GM23338 (cell line): Measurements from ENCODE around the gene CHKB. TPM values are rescaled to one million over a fixed set of nuclear protein-coding genes. Genes with fewer than 3 reads are reported as not detected.

ENCODE experiments used
- ATAC-seq: fragments of 200-7000 bp; cut with Tn5 transposase; 3 replicates; pipeline ENCODE4 v1.9.1; 2020
- DNase-seq: peaks from one replicate; pipeline ENCODE4 v3.0.0-alpha.2; 2015; ENCODE audit warnings: low spot score
- H2AFZ ChIP-seq: fragments of 200-600 bp; sonication (generic); 2 replicates; pipeline ENCODE4 v1.8.0; 2016; ENCODE audit warnings: antibody characterized with exemption, mild to moderate bottlenecking, moderate library complexity
- H3F3A ChIP-seq: fragments of 200-600 bp; sonication (generic); replicated peaks from 2 replicates; pipeline ENCODE4 v1.8.0; 2017; ENCODE audit warnings: antibody characterized with exemption, mixed run types, low read depth
- H3K27ac ChIP-seq: fragments of 200-600 bp; sonication (generic); 2 replicates; pipeline ENCODE4 v1.6.1; 2016; ENCODE audit warnings: low read depth
- H3K27me3 ChIP-seq: fragments of 200-600 bp; sonication (generic); 2 replicates; pipeline ENCODE4 v1.8.0; 2016; ENCODE audit warnings: mild to moderate bottlenecking, mixed run types, moderate library complexity; ENCODE audit not compliant: insufficient read depth
- H3K36me3 ChIP-seq: fragments of 200-600 bp; sonication (generic); 2 replicates; pipeline ENCODE4 v1.8.0; 2016; ENCODE audit warnings: mild to moderate bottlenecking; ENCODE audit not compliant: insufficient read depth
- H3K4me1 ChIP-seq: fragments of 200-600 bp; sonication (generic); 2 replicates; pipeline ENCODE4 v1.8.0; 2016; ENCODE audit warnings: mild to moderate bottlenecking, moderate library complexity; ENCODE audit not compliant: insufficient read depth
- H3K4me2 ChIP-seq: fragments of 200-600 bp; sonication (generic); 2 replicates; pipeline ENCODE4 v1.7.1; 2017; ENCODE audit warnings: mixed run types
- H3K4me3 ChIP-seq: fragments of 200-600 bp; sonication (generic); 2 replicates; pipeline ENCODE4 v1.6.1; 2016; ENCODE audit warnings: mixed run types
- H3K79me2 ChIP-seq: fragments of 200-600 bp; sonication (generic); replicated peaks from 2 replicates; pipeline ENCODE4 v1.8.0; 2017; ENCODE audit warnings: mild to moderate bottlenecking; ENCODE audit not compliant: insufficient read depth
- H3K9me2 ChIP-seq: fragments of 200-600 bp; sonication (generic); 2 replicates; pipeline ENCODE4 v1.8.0; 2017; ENCODE audit not compliant: insufficient read depth
- H4K20me1 ChIP-seq: fragments of 200-600 bp; sonication (generic); replicated peaks from 2 replicates; pipeline ENCODE4 v1.8.0; 2017; ENCODE audit warnings: mild to moderate bottlenecking; ENCODE audit not compliant: insufficient read depth
- H3K27ac Mint-ChIP-seq: 2 replicates; pipeline ENCODE4 v1.8.0; 2020; ENCODE audit warnings: inconsistent platforms, mild to moderate bottlenecking, moderate library complexity, mixed read lengths
- H3K27me3 Mint-ChIP-seq: 3 replicates; pipeline ENCODE4 v1.8.0; 2022; ENCODE audit warnings: low read depth, mild to moderate bottlenecking, moderate library complexity, mixed read lengths, inconsistent platforms; ENCODE audit not compliant: insufficient read depth, poor library complexity
- H3K36me3 Mint-ChIP-seq: 3 replicates; pipeline ENCODE4 v1.8.0; 2021; ENCODE audit warnings: low read depth, mild to moderate bottlenecking, inconsistent platforms, moderate library complexity, mixed read lengths
- H3K4me1 Mint-ChIP-seq: 3 replicates; pipeline ENCODE4 v1.8.0; 2020; ENCODE audit warnings: mild to moderate bottlenecking, inconsistent platforms, mixed read lengths
- H3K4me3 Mint-ChIP-seq: 3 replicates; pipeline ENCODE4 v1.8.0; 2021; ENCODE audit warnings: moderate library complexity, mild to moderate bottlenecking, inconsistent platforms, mixed read lengths
- H3K9me3 Mint-ChIP-seq: 3 replicates; pipeline ENCODE4 v1.8.0; 2020; ENCODE audit warnings: moderate library complexity, mild to moderate bottlenecking, inconsistent platforms, mixed read lengths
- EZH2phosphoT487 ChIP-seq: fragments of 200-600 bp; sonication (generic); IDR thresholded peaks from one replicate; pipeline ENCODE4 v1.8.1; 2018; ENCODE audit warnings: antibody characterized with exemption; ENCODE audit not compliant: unreplicated experiment
- NANOG ChIP-seq: IDR thresholded peaks from 2 replicates; pipeline ENCODE4 v1.6.1; 2016; ENCODE audit warnings: antibody characterized with exemption, borderline replicate concordance
- POLR2AphosphoS5 ChIP-seq: IDR thresholded peaks from 2 replicates; pipeline ENCODE4 v1.6.1; 2016; ENCODE audit warnings: antibody characterized with exemption, low read depth
- STAT1 ChIP-seq: IDR thresholded peaks from one replicate; pipeline ENCODE4 v1.6.1; 2016; ENCODE audit warnings: antibody characterized with exemption; ENCODE audit not compliant: unreplicated experiment
- ZNF331 ChIP-seq: fragments of 250-450 bp; sonication (Bioruptor Pico); IDR thresholded peaks from 2 replicates; pipeline ENCODE4 v1.5.0; 2020; ENCODE audit warnings: low read depth, mild to moderate bottlenecking, moderate library complexity
- polyA plus RNA-seq: library from polyadenylated mRNA; unstranded; fragments of >200 nt; fragmentation: Nextera tagmentation; extraction: Ambion mirVana; gene quantifications from 2 replicates; pipeline ENCODE4 v1.2.1, GENCODE V29; 2016
- total RNA-seq: library from RNA; depleted of rRNA; stranded (reverse); fragments of >200 nt; shearing (Covaris generic); gene quantifications from 2 replicates; pipeline ENCODE4 v1.2.3, GENCODE V29; 2014
- TF ChIP-seq, protein P1 (sequence below), 2 experiments: fragments of 200-600 bp in 1 of 2; sonication (generic) in 1 of 2; conservative IDR thresholded peaks; 2 replicates each; pipeline versions ENCODE4 v1.5.1 to v1.6.1; 2016 to 2017; ENCODE audit warnings: antibody characterized with exemption in 2 of 2, low read depth in 2 of 2, mild to moderate bottlenecking in 2 of 2, moderate library complexity in 1 of 2
- TF ChIP-seq, protein P2 (sequence below): IDR thresholded peaks from 2 replicates; pipeline ENCODE4 v1.6.1; 2016; ENCODE audit warnings: antibody characterized with exemption

CHKB gene
- total and polyA plus RNA-seq, 2 experiments from 2014 or later = 51.2 to 61.6 TPM

DNA sequence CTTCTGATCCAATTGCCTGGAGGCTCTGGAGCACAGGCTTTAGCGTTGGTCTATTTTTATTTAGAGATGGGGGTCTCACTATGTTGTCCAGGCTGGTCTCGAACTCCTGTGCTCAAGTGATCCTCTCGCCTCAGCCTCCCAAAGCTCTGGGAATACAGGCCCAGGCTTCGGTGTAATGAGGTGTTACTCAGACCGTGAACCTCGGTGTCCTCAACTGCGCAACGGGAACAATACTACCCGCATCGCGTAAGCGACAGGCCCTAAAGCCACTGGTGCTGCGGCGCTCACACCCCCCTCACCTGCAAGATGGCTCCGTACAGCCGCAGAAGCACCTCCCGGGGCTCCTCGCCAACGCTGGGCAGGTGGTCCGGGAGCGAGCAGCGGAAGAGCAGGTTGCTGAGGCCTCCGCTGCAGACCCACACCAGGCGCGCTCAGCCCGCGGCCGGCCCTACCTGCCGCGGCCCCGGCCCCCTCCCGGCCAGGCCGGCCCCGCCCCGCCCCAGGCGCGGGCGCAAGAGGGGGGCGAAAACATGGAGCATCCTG is 628 bp downstream of the CHKB start (continued):
- no peak for TF ChIP-seq POLR2AphosphoS5
- TF ChIP-seq, protein P1, sequence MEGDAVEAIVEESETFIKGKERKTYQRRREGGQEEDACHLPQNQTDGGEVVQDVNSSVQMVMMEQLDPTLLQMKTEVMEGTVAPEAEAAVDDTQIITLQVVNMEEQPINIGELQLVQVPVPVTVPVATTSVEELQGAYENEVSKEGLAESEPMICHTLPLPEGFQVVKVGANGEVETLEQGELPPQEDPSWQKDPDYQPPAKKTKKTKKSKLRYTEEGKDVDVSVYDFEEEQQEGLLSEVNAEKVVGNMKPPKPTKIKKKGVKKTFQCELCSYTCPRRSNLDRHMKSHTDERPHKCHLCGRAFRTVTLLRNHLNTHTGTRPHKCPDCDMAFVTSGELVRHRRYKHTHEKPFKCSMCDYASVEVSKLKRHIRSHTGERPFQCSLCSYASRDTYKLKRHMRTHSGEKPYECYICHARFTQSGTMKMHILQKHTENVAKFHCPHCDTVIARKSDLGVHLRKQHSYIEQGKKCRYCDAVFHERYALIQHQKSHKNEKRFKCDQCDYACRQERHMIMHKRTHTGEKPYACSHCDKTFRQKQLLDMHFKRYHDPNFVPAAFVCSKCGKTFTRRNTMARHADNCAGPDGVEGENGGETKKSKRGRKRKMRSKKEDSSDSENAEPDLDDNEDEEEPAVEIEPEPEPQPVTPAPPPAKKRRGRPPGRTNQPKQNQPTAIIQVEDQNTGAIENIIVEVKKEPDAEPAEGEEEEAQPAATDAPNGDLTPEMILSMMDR (conservative IDR thresholded peaks at IDR 0.05; ENCODE audit: low read depth in 2 of 2) = no peak
- TF ChIP-seq STAT1 = no peak

DNA sequence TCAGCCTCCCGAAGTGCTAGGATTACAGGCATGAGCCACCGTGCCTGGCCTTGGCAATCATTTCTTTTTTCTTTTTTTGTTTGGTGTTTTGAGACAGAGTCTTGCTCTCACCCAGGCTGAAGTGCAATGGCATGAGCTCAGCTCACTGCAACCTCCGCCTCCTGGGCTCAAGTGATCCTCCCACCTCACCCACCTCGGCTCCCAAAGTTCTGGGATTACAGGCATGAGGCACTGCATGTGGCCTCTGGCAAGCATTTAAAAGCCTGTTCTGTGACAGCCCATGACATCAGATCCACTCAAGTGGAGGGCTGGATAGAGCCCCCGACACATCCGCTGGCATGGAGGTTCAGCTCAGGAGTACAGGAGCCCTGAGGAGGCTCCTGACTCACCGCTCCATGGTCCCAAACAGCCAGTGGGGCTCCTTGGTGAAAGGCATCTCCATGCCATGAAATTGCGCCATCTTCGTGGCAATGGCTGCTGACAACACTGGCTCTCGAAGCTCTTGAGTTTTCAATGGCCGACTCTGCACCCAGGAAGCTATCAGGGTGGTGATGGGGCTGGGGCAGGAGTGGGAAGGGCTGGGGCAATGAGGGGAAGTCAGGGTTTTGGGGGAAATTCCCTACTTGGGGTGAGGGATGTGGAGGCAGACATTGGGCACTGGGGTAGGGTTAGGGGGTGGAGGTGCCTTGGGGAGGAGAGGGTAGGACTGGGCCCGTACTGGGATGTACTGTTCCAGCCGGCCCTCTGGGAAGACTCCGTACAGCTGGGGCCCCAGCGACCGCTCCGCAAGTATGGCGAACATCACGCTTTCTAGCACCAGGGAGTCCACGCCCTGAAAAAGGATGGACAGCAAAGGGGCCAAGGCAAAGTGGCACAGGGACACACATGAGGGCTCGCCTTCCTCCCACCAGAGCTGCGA is 1.4 kb downstream of the CHKB start:
- DNase-seq (no peak), ATAC-seq (no peak)
- Mint-ChIP-seq H3K4me1 (peaks cover 7% of the 10 kb centered on the region), H3K27ac (no peak overlapping the region), H3K9me3 (no peaks in the 10 kb centered on the region), H3K4me3 (peak overlapping the region; percentile 86), H3K27me3 (peaks cover 9% of the 10 kb centered on the region), H3K36me3 (peaks cover 2% of the 10 kb centered on the region; the same call in 2 of the 3 replicates)
- peaks cover 12% of the 10 kb centered on the region for H3F3A ChIP-seq
- H3K27ac ChIP-seq = peak overlapping the region; percentile 76
- TF ChIP-seq ZNF331 (CRISPR knock-in tag) = no peak
- H4K20me1 ChIP-seq = peaks cover 3% of the 10 kb centered on the region; the same call in 1 of the 2 replicates
- no peaks in the 10 kb centered on the region for H3K9me2 ChIP-seq
- H3K4me1 ChIP-seq = peaks cover 8% of the 10 kb centered on the region
- H3K27me3 ChIP-seq = 0 out of 2 replicates have a peak, but pooled peaks cover 6% of the 10 kb centered on the region
- no peaks in the 10 kb centered on the region for H3K79me2 ChIP-seq
- no peaks in the 10 kb centered on the region for H3K36me3 ChIP-seq
- peak overlapping the region; percentile 91 for H3K4me2 ChIP-seq
- no peak overlapping the region for H2AFZ ChIP-seq
- peak overlapping the region; percentile 78 for H3K4me3 ChIP-seq

DNA sequence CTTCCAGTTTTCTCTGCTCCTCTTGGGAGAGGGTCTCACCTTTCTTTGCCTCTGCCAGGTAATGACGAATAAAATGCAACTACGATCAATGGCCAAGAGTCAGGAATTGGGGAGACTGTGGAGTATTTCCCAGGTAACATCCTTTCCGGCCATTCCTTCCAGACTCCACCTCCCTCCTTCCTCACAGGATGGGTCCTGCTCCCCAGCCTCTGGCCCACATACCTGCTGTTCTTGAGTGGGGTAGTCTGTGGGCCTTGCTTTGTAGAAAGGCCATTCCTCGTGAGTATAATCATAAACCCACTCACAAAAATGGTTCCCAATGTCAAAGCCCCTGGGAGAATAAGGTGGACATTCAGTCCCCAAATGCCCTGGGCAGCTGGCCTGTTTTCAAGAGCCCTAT is 2.9 kb downstream of the CHKB start:
- H4K20me1 ChIP-seq = peaks cover 3% of the 10 kb centered on the region; the same call in 1 of the 2 replicates
- Mint-ChIP-seq H3K9me3 (no peaks in the 10 kb centered on the region), H3K4me1 (peaks cover 7% of the 10 kb centered on the region), H3K27me3 (peaks cover 9% of the 10 kb centered on the region), H3K4me3 (no peak overlapping the region), H3K36me3 (peaks cover 6% of the 10 kb centered on the region; the same call in 2 of the 3 replicates), H3K27ac (no peak overlapping the region; the same call in 1 of the 2 replicates)
- H3K36me3 ChIP-seq = no peaks in the 10 kb centered on the region
- no peak overlapping the region for H3K4me2 ChIP-seq
- H3K4me3 ChIP-seq = no peak overlapping the region
- no peaks in the 10 kb centered on the region for H3K9me2 ChIP-seq
- peaks cover 5% of the 10 kb centered on the region for H3K4me1 ChIP-seq
- peaks cover 12% of the 10 kb centered on the region for H3F3A ChIP-seq
- H2AFZ ChIP-seq = no peak overlapping the region
- no peaks in the 10 kb centered on the region for H3K79me2 ChIP-seq
- TF ChIP-seq ZNF331 (CRISPR knock-in tag) (no peak), EZH2phosphoT487 (no peak), NANOG (no peak)
- TF ChIP-seq, protein P1 (conservative IDR thresholded peaks at IDR 0.05; ENCODE audit: low read depth in 2 of 2) = no peak
- TF ChIP-seq, protein P2, sequence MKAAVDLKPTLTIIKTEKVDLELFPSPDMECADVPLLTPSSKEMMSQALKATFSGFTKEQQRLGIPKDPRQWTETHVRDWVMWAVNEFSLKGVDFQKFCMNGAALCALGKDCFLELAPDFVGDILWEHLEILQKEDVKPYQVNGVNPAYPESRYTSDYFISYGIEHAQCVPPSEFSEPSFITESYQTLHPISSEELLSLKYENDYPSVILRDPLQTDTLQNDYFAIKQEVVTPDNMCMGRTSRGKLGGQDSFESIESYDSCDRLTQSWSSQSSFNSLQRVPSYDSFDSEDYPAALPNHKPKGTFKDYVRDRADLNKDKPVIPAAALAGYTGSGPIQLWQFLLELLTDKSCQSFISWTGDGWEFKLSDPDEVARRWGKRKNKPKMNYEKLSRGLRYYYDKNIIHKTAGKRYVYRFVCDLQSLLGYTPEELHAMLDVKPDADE = no peak
- no peak for ATAC-seq
- H3K27ac ChIP-seq = no peak overlapping the region
- DNase-seq = no peak
- 0 out of 2 replicates have a peak, but pooled peaks cover 6% of the 10 kb centered on the region for H3K27me3 ChIP-seq
